GM21515 (cell line): Measurements from ENCODE around the gene DQX1.

Experiments
- ATAC-seq: cut with Tn5 transposase; IDR thresholded peaks from one replicate; pipeline ENCODE4 v1.9.1; 2021; ENCODE audit not compliant: unreplicated experiment

DQX1 gene

GRCh38 chr2:74512744-74513604 lies 13.1 kb downstream of the DQX1 start:
- no peak for ATAC-seq

- ATAC-seq: no peak
Observed at GRCh38 chr2:74511104-74511989, 14.7 kb downstream of the DQX1 start.

- ATAC-seq: no peak
Observed at GRCh38 chr2:74510272-74510671, 15.8 kb downstream of the DQX1 start.

DNA sequence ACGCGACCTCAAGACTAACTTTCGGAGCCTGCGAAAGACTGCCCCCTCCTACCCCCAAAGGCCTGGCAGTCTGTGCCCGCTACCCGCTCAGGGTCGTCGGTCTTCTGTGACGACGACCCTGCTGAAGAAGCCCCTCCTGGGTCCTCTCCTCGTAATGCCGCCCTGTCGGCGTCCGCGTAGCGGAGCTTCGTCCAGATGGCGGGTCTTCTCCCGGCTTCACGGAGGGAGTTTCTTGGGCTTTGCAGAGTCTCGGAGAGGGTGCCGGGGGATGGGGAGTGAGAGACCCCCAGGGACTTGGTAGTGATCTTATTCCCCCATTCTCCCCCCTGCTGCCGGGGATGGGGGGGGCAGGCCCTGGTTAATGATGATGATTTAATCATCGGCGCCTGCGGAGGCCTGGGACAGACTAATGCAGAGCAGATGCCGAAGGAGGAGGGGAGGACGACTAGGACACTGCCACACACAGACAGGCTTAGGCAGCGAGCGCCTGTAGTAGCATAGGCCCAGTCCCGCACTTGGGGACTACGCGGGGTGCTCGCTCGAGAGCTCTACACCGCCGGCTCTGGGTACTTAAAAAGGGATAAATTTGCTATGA lies 18.0 kb downstream of the DQX1 start:
- ATAC-seq: peak; percentile 12

- peak; percentile 88 for ATAC-seq
Observed at GRCh38 chr2:74507145-74507925, 18.7 kb downstream of the DQX1 start, which contains the start of gene PCGF1. Gene PCGF1 (minus strand): TSS chr2:74507695. CDS start chr2:74507668, 27 bp downstream.

- no peak for ATAC-seq
Observed at GRCh38 chr2:74505448-74506246, 20.4 kb downstream of the DQX1 start.

- ATAC-seq: no peak
Observed at GRCh38 chr2:74504591-74504990, 21.4 kb downstream of the DQX1 start.

DNA sequence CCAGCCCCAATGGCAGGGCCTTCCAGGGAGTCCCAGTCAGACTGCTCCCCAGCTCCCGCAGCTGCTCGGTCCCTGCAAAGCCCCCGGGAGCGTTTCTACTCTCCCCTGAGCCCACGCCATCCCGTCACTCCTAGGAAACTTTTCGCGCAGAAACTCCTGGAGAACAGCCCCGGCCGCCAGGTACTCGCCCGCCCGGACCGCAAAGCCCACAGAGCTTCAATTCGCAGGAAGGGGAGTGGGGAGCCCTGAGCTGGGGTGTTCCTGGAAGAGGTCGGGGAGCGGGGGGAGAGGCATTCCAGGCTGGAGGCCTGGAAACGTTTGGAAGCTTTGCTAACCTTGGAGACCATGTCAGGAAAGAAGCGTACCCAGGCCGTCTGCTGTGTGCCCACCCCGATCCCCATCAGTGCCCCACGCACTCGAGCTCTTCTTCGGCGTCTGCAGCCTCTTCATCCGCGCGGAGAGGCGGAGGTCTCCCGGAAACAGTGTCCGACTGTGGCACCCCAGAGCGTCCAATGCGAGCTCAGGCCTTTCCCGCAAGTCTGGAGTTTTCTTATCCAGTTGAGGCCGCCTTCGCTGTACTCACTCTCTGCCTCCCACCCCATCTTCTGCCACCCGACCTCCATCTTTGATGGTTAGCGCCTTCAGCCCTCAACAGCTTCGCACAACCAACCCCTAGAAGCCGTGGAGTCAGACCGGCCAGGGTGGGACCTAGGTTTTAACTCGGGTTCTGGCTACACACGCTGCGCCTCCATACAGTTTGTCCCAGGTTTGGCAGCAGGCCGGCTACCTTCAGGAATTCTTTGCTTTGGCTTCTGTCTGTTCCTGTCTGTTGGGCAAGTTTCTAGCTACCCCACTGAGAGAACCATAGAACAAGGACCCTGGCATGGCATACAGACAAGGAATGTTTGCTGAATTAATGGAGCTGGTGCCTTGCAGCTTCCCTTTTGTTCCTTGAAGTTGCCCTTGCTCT lies 22.2 kb downstream of the DQX1 start:
- no peak for ATAC-seq

DNA sequence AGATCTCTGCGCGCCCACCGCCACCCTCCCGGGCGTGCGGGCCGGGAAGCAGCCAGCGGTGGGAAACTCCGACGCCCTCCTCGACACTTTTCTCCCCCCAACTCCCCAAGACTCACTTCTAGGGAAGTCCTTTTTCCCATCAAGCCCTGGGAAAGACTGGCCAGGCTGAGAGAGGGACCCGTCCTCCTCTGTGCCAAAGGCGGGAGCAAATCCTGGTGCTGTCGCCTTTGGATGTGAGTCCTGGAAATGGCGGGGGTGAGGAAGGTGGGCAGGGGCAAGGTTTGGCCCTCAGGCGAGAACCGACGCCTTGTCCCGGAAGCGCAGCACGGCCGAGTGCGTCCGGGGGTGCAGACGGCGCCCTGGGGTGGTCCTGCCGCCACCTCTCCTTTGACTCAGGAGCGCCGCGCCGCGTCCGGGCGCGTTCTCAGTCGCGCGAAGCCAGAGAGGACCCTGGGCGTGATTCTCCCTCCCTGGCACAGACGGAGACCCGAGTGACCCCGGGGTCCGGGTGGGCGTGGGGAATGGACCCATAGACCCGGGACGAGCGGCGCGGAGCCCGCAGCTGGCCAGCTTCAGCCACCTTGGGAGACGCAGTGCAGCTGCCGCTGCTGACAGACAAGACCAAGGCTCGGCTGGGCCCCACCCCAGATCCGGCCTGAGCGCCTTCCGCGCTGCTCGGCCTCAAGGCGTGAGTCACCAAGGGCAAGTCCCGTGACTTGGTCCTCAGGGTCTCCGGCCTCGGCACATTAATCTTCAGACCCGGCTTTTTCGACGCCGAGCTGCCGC lies 23.1 kb downstream of the DQX1 start:
- peak; percentile 33 for ATAC-seq

DNA sequence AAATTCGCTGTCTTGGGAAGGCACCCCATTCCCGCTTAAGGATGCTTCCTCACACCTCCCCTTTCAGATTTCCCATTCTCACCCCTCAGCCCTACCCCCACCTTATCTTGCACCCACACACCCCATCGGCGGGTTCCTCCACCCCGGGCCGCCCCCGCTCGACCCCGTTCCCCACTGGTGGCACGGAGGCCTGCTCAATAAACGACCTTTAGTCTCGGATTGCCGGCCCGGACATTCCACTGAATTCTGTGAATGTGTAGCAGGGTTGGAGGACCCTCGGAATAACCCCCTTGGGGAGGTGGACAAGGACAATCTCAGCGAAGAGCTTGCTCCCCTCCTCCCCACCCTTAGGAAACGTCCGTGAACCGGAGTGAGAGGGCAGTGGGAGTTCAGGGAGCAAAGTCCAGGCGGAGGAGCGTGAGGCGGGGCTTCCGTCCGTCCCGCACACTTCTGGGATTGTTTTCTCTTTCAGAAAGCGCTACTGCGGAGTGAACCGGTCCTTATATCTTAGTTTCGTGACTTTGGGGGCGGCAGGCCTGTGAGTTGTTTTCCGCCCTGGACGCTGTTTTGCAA lies 23.8 kb downstream of the DQX1 start:
- no peak for ATAC-seq

DNA sequence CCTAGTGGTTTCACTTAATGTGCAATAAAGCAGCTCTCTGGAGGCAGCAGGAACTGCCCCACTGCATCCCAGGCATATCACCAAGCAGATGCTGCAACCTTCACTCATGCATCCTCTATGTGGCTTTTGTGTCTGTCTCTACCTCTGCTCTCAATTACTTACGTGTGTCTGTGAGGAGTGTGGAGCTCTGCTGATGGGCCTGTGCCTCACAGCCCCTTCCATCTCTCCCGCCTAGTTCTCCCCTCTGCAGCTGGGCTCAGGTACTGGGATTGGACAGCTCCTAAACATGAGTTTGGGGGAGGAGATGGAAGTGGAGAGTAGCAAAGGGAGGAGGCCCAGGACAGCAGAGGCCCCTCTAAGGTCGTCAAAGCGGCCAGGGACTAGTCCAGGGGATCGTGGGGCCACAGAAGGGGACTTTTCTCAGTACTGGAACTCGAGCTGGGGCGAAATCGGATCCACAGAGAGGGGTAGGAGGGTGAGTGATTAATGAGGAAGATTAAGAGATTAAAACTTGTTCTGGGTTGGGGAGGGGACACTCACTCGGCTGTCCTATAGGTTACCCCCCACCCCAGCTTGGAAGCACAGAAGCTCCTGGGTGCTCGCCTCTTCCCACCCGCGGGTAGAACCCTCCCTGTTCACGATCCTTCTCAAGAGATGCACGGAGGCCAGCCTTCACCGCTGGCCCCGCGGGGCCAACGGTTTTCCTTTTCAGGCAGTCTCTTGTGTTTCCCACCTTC lies 24.5 kb downstream of the DQX1 start:
- no peak for ATAC-seq

DNA sequence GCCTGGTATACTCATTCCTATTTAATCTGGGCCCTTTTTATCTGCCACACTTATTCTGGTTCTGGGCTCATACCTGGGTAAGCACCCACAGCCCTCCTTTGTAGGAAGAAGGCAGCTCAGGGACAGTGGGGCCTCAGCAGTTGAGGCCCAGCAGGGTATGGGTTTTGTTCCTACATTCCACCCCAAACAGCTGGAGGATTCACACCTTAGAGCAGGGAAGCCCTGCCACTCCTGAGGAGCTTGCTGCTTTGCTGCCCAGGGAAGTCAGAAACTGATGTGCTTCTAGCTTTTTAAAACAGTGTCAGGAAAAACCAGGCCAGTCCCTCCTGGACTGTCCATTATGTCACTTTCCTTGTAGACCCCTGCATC lies 25.5 kb downstream of the DQX1 start:
- no peak for ATAC-seq

DNA sequence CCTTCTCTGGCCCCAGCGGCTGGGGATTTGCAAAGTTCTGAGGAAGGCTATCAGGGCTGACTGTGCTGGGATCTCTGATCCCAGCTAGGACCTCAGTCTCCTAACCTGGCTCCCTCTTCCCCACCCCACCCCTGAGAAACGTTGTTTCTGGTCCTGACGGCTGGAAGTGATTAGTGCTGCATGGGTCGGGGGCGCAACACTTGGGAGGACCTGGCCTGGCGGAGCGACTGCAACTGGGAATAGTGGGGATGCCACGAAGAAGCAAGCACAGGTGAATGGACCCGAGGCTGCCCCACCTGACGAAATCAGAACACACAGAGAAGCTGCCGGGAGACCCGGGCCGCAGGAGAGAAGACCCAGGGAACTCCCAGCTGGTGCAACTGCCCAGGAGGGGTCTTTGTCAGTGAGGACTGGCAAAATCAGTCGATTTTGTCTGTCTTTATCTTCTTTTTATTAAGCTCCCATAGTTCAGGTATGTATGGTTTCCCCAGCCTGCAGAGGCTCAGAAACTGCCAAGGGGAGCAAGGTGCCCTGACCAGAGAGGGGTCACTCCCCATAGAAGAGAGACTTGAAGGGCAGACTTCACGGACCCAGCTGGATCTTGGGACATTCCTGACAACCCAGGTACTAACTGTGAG lies 26.0 kb downstream of the DQX1 start:
- no peak for ATAC-seq

GRCh38 chr2:74499267-74499939 lies 26.6 kb downstream of the DQX1 start, which contains the start of gene LBX2:
Gene LBX2 (minus strand): TSS chr2:74499603. CDS start chr2:74499537, 66 bp downstream.
- no peak for ATAC-seq

- no peak for ATAC-seq
Observed at GRCh38 chr2:74498500-74499266, 27.3 kb downstream of the DQX1 start.
